Measurements from ENCODE around the gene NPEPL1.

GRCh38 chr20:58719258-58719657 is 26.7 kb downstream of the NPEPL1 start:
- no peak for TF ChIP-seq CTCF (IDR thresholded peaks at IDR 0.05)
- TF ChIP-seq POLR2AphosphoS5 (IDR thresholded peaks at IDR 0.05; ENCODE audit: insufficient read depth in 1 of 2, low read depth in 1 of 2) = no peak
